GM18505 (cell line): ENCODE results near the gene PDXDC1.
"Not testable (repeated sequence)": the region's sequence is repeated elsewhere in the genome, so short reads cannot be mapped to it uniquely, and the experiment has no call there.

Experiments used
- ATAC-seq: cut with Tn5 transposase; IDR thresholded peaks from one replicate; pipeline ENCODE4 v1.9.1; 2021; ENCODE audit not compliant: unreplicated experiment

The PDXDC1 gene

DNA sequence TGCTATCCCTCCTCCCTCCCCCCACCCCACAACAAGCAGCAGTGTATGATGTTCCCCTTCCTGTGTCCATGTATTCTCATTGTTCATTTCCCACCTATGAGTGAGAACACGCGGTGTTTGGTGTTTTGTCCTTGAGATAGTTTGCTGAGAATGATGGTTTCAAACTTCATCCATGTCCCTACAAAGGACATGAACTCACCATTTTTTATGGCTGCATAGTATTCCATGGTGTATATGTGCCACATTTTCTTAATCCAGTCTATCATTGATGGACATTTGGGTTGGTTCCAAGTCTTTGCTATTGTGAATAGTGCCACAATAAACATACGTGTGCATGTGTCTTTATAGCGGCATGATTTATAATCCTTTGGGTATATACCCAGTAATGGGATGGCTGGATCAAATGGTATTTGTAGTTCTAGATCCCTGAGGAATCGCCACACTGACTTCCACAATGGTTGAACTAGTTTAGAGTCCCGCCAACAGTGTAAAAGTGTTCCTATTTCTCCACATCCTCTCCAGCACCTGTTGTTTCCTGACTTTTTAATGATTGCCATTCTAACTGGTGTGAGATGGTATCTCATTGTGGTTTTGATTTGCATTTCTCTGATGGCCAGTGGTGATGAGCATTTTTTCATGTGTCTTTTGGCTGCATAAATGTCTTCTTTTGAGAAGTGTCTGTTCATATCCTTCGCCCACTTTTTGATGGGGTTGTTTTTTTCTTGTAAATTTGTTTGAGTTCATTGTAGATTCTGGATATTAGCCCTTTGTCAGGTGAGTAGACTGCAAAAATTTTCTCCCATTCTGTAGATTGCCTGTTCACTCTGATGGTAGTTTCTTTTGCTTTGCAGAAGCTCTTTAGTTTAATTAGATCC is 18.7 kb downstream of the PDXDC1 start:
- ATAC-seq, result not testable (repeated sequence)

DNA sequence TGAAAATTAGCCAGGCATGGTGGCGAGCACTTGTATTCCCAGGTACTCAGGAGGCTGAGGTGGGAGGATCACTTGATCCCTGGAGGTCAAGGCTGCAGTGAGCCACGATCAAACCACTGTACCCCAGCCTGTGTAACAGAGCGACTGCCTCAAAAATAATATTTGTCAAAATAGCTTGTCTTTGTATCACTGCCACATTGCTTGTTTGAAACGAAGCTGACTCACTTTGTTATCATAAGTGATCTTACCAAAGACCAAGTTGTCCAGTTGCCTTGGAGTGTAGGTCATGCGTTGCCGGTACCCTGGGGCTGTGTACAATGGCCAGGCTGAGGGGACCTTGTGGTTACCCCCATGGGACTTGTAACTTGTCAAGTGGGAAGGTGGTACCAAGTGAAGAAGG is 21.9 kb downstream of the PDXDC1 start:
- not testable (repeated sequence) for ATAC-seq

DNA sequence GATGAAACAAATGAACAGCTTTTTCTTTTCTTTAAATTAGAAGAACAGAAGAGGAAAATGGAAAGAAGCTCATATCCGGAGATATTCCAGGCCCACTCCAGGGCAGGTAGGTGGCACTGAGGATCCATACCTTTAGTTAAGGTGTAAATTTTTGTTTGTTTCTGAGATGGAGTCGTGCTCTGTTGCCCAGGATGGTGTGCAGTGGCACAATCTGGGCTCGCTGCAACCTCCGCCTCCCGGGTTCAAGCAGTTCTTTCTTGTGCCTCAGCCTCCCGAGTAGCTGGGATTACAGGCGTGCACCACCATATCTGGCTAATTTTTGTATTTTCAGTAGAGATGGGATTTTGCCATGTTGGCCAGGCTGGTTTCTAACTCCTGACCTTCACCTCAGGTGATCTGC is 23.5 kb downstream of the PDXDC1 start:
- not testable (repeated sequence) for ATAC-seq

DNA sequence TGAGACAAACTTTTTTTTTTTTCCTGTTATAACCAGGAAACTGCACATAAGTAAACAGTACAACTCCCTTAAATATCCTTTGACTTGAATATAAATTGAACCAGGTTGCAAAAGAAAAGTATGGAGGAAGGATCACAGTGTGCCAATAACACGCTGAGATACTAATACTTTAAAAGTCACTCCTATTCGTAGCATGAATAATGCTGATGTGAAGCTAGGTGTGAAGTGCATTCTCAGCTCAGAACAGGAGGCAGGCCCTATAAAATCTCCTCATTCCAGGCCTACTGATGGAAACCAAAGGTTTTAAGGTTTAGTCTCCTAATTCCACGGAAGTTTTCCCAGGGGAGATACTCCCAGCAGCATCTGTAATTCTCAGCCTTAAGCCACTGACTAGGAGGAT is 25.0 kb downstream of the PDXDC1 start:
- ATAC-seq, result not testable (repeated sequence)

DNA sequence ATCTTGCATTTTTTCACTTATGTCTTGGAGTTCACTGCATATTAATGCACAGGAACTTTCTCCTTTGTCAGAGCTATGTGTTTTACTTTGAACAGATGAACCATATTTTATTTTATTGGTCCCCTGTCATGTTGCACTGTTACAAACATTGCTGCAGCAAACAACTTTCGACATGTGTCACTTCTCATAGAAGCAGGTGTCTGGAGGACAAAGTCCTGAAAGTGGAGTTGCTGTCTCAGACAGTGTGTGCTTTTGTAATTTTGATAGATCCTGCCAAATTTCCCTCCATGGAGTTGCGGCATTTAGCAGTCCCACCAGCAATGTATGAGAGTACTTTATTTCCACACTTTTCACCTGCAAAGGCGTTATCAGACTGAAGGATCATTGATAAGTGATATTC is 27.6 kb downstream of the PDXDC1 start:
- not testable (repeated sequence) for ATAC-seq

DNA sequence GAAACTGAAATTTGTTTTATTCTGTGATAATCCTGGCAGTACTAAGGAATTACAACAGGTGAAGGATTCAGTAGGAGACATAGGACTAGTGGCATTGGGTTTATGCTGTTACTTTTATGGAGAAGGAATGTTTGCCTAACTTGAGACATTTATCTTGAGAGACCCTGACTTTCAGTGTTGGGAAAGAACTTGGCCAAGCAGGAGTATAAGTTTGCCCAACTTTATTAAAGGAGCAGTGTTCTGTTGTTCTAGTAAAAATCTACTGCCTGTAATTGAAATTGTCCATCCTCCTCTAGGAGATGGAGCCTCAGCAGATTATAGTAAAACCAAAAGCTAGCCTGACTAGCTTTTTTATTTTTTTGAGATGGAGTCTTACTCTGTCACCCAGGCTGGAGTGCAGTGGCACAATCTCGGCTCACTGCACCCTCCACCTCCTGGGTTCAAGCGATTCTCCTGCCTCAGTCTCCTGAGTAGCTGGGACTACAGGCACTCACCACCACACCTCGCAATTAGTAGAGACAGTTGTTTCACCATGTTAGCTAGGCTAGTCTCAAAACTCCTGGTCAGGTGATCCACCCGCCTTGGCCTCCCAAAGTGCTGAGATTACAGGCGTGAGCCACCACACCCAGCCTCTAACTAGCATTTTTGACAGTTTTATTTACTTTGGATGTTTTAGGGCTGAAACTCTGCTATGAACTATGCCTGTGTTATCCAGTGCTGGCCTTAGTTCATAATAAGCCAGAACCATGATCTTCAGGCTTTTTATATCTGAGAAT is 30.7 kb downstream of the PDXDC1 start:
- not testable (repeated sequence) for ATAC-seq

DNA sequence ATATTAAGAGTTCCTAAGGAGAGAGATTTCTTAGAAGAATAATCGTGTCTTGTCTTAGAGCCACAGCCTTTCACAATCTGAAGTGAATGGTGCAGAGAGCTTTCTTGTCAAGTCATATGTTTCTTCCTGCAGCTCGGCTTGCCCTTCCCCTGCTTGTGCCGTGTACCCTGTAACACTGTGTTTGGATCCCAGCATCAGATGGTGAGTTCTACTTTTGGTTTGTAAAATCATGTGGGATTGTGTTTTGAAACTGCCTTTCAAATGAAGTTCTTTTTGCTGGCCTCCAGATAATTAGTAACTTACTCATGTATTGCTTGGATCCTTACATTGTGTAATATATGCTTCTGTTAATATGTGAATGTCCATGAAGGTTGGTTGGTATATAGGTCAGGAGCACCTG is 33.8 kb downstream of the PDXDC1 start:
- ATAC-seq, result not testable (repeated sequence)

DNA sequence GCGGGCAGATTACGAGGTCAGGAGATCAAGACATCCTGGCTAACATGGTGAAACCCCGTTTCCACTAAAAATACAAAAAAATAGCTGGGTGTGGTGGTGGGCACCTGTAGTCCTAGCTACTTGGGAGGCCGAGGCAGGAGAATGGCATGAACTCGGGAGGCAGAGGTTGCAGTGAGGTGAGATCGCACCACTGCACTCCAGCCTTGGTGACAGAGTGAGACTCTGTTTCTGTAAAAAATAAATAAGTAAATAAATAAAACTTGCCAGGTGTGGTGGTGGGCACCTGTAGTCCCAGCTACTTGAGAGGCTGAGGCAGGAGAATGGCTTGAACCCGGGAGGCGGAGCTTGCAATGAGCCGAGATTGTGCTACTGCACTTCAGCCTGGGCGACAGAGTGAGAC is 38.1 kb downstream of the PDXDC1 start:
- not testable (repeated sequence) for ATAC-seq

DNA sequence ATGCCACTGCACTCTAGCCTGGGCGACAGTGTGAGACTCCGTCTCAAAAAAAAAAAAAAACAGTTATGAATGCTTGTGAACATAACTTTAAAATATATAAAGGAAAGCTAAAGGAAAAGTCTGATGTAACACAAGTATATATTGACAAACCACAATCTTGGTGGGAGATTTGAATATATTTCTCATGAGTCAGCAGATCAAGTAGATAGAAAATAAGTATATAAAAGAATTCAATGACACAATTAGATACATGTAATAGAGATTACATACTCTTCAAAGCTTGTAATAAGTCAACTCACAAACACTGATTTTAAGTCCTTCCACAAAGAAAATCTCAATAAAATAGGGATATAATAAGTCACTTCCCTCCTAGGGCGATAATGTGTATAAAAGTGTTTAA is 40.8 kb downstream of the PDXDC1 start:
- ATAC-seq, result not testable (repeated sequence)

DNA sequence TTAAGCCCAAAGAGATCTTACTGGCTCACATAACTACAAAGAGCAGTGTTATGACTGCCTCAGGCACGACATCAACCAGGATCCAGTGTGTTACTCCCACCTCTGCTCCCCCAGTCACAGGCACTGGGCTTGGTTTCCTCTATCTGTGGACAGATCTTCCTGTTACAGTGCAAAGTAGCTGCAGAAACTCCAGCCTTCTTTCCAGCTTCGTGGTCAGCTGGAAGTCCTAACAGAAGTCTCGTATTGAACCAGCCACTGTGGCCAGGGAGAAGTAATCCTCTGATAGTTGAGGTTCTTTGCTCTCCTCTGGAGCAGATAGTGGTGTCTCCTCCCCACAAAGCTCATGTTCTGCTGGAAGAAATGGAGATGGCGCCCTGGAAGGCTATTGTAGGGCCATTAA is 41.5 kb downstream of the PDXDC1 start:
- not testable (repeated sequence) for ATAC-seq

DNA sequence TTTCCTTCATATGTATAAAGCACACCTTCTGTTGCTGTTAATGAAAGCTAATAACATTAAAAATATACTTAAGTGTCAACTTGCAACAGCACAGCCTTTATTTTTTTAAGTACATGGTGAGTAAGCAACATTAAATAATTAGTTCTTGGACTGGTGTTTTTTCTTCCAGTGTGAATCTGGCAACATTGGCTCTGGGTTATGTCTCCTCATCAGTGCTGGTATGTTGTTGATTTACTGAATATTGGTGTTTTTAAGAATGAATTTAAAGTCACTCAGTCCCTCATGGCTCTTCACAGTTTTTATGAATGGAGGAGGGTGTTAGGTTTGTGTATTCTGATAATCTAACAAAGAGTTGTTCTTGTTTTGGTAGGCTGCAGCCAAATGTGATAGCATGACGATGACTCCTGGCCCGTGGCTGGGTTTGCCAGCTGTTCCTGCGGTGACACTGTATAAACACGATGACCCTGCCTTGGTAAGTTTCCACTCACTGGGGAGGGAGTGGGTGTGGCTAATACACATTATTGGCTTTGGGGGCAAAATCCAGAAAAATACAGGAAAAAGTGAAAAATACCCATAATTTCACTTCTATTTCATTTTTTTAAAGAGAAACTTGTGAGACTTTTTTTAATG is 42.2 kb downstream of the PDXDC1 start:
- ATAC-seq, result not testable (repeated sequence)

DNA sequence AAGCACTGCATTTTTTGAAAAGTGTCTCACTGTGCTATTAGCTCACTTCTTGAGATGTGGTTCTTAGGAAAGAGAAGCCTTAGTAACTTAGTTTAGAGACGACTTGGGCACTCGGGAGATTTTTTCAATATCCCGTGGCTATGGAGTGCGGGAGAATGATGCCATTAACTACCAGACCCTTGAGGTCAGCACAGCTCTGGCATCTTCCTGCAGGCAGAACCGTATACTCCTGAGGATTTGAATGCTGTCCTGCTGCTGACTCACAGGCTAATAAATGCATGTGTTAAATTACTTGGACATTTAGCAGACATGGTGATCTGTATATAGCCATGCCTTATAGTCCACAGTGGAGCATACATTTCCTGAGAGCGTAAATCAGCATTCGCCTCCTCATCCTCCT is 46.6 kb downstream of the PDXDC1 start:
- not testable (repeated sequence) for ATAC-seq

DNA sequence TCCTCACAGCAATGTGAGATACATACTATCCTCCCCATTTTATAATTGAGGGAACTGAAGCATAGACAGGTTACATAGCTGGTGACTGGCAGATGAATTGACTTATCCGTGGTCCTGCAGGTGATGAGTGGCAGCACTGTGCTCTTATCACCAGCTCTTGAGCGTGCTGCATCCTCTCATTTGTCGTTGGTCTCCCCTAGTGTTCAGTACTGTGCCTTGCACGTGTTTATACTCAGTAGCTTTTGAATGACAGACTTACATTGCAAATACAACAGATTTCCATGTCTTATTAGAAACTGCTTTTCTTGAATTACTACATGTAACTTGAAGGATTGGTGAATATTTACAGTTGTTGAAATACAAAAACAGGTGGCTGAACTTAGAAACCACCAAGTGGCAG is 47.4 kb downstream of the PDXDC1 start:
- peak; percentile 77 for ATAC-seq

DNA sequence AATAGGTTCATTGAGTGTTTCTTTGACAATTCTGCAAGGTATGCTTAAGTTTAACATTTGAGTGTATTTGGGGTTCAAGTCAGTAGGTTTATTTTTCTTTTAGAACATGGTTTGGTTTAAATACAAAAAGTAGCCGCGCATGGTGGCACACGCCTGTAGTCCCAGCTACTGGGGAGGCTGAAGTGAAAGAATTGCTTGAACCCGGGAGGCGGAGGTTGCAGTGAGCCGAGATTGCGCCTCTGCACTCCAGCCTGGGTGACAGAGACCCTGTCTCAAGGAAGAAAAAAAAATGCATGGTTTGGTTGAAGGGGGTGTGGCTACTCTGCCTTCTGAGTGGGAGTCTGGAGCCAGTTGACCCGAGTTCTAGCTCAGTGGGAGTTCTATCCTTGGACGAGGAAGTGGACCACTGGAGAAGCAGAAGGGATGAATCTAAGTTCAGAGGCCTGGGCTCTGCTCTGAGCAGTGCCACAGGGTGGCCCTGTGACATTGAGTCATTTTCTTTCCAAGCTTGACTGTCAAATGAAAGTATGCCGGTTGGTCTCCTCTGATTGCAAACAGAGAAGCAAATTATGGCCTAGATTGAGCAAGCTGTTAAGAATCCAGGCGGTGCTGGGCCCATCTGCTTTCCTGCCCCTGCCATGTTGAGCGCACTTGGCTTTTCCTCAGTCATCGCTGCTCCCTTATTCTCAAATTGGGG is 48.7 kb downstream of the PDXDC1 start:
- ATAC-seq, result not testable (repeated sequence)

DNA sequence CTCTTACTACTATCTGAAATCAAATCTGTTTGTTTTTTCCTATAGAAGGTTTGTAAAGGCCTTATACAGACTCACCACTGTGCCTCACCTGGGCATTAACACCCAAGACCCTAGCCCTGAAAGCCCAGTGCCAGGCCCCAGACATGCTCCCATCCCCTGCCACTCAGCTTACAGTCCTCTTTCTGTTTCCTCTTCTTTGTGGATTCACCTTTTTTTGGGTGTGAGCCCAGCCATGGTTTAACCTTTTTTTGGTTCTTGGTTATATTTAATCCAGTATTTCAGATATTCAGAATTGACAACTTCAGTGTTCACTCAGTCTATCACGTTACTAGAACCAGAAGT is 50.0 kb downstream of the PDXDC1 start:
- ATAC-seq, result not testable (repeated sequence)

DNA sequence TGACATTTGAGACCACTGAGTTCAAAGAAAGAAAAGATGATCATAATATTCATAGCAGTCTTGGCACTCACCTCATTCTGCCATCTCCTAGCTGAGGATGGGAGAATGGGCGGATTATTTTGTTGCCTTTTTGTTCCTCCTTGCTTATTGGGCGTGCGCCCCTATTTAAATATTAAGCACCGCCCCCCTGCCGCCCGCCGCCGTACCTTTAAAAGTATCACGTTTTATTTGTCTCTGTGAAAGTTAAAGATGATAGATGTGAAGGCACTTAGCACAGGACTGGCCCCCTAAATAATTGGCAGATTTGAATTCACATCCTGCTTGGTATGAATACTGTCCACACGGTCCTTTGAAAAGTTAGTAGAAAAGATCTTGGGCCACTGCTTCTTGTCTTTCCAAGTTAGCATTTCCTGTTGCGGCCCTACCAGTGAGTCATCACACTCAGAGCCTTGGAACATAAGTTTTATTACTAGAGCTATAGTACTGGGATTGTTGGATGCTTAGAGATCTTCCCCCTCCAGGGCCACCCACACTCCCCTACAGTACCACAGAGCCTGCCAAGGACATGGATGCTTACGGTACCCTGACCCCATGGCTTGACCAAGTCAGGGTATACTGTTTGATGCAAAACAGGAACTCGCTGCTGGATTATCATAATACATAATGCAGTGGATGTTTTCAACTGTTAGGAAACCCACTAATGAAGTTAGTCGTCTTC is 50.6 kb downstream of the PDXDC1 start:
- not testable (repeated sequence) for ATAC-seq

DNA sequence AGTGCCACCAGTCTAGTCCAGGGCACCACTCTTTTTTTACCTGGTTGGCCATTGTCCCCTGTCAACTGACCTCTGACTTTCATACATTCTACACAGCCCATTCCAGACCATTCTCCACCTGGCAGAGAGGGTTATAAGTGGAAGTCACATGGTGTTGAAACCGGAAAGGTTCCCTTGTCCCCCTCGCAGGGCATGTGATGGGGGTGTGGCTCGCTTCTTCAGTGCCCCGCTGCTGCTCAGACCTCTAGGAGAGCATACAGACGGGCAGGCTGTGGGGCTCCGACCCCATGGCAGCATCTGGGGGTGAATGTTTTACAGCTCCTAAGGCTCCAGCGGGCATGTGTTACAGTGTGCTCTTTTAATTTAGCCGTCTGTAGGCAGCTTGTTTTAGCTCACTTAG is 52.2 kb downstream of the PDXDC1 start:
- not testable (repeated sequence) for ATAC-seq

DNA sequence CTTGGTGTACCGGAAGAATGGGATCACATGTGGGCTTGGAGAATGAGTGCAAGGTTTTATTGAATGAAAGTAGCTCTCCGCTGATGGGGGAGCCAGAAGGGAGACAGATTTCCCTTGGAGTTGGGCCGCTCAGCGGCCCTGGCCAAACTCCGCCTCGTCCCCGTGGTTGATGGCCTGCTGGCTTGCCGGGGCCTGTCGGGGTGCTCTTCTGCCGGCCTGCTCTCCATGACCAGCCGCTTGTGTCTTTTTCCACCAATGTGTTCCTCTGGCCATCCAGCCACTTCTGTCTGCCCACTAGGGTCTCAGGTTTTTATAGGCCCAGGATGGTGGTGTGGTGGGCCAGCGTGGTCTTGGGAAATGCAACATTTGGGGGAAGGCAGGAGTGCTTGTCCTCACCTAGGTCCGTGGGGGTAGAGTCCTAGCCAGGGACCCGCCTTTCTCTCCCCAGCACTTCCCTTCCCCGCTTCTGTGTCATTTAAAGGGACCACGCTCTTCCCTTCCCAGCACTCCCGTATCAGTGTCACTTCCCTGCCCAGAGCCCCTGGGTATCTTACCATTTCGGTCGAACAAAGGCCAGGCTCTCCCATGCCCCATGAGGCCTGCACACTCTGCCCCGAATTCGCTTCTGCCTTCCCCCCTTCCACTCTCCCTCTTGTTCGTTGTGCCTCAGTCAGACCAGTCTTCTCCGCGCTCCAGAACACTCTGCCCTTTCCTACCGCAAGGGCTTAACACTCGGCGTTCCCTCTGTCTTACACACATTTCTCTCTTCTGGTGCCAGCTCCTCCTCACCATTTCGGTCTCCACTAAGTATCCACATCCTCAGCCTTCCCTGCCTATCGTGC is 52.9 kb downstream of the PDXDC1 start:
- ATAC-seq, result not testable (repeated sequence)

DNA sequence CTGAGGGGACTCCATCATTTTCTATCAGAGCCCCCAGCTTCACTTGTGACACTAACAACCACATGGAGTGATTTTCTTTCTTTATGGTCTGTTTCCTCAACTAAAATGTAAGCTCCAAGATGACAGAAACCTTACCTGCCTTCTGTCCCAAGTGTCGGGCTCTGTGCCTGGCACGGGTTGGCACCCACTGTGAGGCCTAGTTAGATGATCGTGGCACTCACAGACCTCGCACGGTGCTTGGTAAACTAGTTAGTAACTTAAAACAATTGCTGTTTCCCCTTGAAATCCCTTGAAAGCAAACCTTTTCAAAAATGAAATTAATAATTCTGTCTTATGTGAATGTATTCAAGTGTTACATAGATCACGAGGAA is 53.5 kb downstream of the PDXDC1 start:
- ATAC-seq, result not testable (repeated sequence)
